Liver (tissue), 9 donors: ENCODE measurements around the gene ZNF436. TPM values are rescaled to one million over a fixed set of nuclear protein-coding genes. Genes with fewer than 3 reads are reported as not detected.

ENCODE experiments used
- DNase-seq: peaks from one replicate; pipeline ENCODE4 v3.0.0-alpha.2; 2017; ENCODE audit warnings: low spot score
- H3K27ac ChIP-seq, 2 donors: one replicate each; pipeline ENCODE4 v1.7.0; 2013; ENCODE audit warnings: inconsistent platforms in 2 of 2, low read length in 2 of 2, control low read depth in 1 of 2, low read depth in 1 of 2, mild to moderate bottlenecking in 1 of 2
- H3K27me3 ChIP-seq, 4 donors: one replicate each; pipeline versions ENCODE4 v1.6.1 to v1.7.0; 2013; ENCODE audit warnings: low read length in 3 of 4, inconsistent platforms in 1 of 4, mild to moderate bottlenecking in 1 of 4, moderate library complexity in 1 of 4; ENCODE audit not compliant: control insufficient read depth in 4 of 4, insufficient read depth in 4 of 4
- H3K36me3 ChIP-seq, 4 donors: one replicate each; pipeline versions ENCODE4 v1.6.1 to v1.7.0; 2013; ENCODE audit warnings: low read length in 3 of 4, mild to moderate bottlenecking in 3 of 4, low read depth in 1 of 4, moderate library complexity in 1 of 4; ENCODE audit not compliant: control insufficient read depth in 4 of 4, insufficient read depth in 3 of 4
- H3K4me1 ChIP-seq, 4 donors: one replicate each; pipeline versions ENCODE4 v1.6.1 to v1.7.0; 2013; ENCODE audit warnings: low read length in 3 of 4, mild to moderate bottlenecking in 3 of 4, moderate library complexity in 1 of 4; ENCODE audit not compliant: control insufficient read depth in 4 of 4, insufficient read depth in 4 of 4
- H3K4me3 ChIP-seq, 3 donors: one replicate each; pipeline versions ENCODE4 v1.6.1 to v1.7.0; 2013; ENCODE audit warnings: low read length in 3 of 3, control low read depth in 1 of 3, low read depth in 1 of 3, mild to moderate bottlenecking in 1 of 3
- H3K9ac ChIP-seq, 2 donors: one replicate each; pipeline ENCODE4 v1.7.0; 2013; ENCODE audit warnings: low read length in 2 of 2, mild to moderate bottlenecking in 2 of 2, moderate library complexity in 2 of 2, control low read depth in 1 of 2, low read depth in 1 of 2
- H3K9me3 ChIP-seq, 4 donors: one replicate each; pipeline versions ENCODE4 v1.6.1 to v1.7.0; 2013; ENCODE audit warnings: low read length in 3 of 4; ENCODE audit not compliant: control insufficient read depth in 4 of 4
- ATF3 ChIP-seq: IDR thresholded peaks from 2 replicates; pipeline ENCODE4 v1.6.1; 2016; ENCODE audit warnings: antibody characterized with exemption
- EGR1 ChIP-seq, 2 donors: IDR thresholded peaks; 2 replicates each; pipeline ENCODE4 v1.6.1; 2016 to 2018; ENCODE audit warnings: antibody characterized with exemption in 2 of 2, low read depth in 2 of 2
- FOXA1 ChIP-seq: IDR thresholded peaks from 2 replicates; pipeline ENCODE4 v1.6.1; 2016; ENCODE audit warnings: antibody characterized with exemption
- FOXA2 ChIP-seq: IDR thresholded peaks from 2 replicates; pipeline ENCODE4 v1.6.1; 2016; ENCODE audit warnings: antibody characterized with exemption
- GABPA ChIP-seq, 2 donors: IDR thresholded peaks in 1 of 2; conservative IDR thresholded peaks in 1 of 2; 2 replicates each; pipeline ENCODE4 v1.6.1; 2016; ENCODE audit warnings: antibody characterized with exemption in 2 of 2, mild to moderate bottlenecking in 1 of 2, moderate library complexity in 1 of 2
- HNF4A ChIP-seq, 2 donors: conservative IDR thresholded peaks; 2 replicates each; pipeline ENCODE4 v1.6.1; 2016; ENCODE audit warnings: antibody characterized with exemption in 2 of 2, mild to moderate bottlenecking in 2 of 2
- HNF4G ChIP-seq: IDR thresholded peaks from 2 replicates; pipeline ENCODE4 v1.6.1; 2016; ENCODE audit warnings: antibody characterized with exemption
- JUND ChIP-seq, 2 donors: IDR thresholded peaks; 2 replicates each; pipeline ENCODE4 v1.6.1; 2016; ENCODE audit warnings: antibody characterized with exemption in 2 of 2
- MAX ChIP-seq: IDR thresholded peaks from 2 replicates; pipeline ENCODE4 v1.6.1; 2016; ENCODE audit warnings: antibody characterized with exemption
- NR2F2 ChIP-seq: IDR thresholded peaks from 2 replicates; pipeline ENCODE4 v1.6.1; 2016; ENCODE audit warnings: antibody characterized with exemption
- RAD21 ChIP-seq, 2 donors: IDR thresholded peaks; 2 replicates each; pipeline ENCODE4 v1.6.1; 2016; ENCODE audit warnings: antibody characterized with exemption in 2 of 2, mild to moderate bottlenecking in 2 of 2
- REST ChIP-seq: IDR thresholded peaks from 2 replicates; pipeline ENCODE4 v1.6.1; 2016; ENCODE audit warnings: antibody characterized with exemption, mild to moderate bottlenecking
- RXRA ChIP-seq, 2 donors: IDR thresholded peaks; 2 replicates each; pipeline ENCODE4 v1.6.1; 2017 to 2018; ENCODE audit warnings: antibody characterized with exemption in 2 of 2, mild to moderate bottlenecking in 1 of 2
- SP1 ChIP-seq: IDR thresholded peaks from 2 replicates; pipeline ENCODE4 v1.6.1; 2018; ENCODE audit warnings: antibody characterized with exemption, mild to moderate bottlenecking
- TAF1 ChIP-seq: conservative IDR thresholded peaks from 2 replicates; pipeline ENCODE4 v1.6.1; 2016; ENCODE audit warnings: antibody characterized with exemption, mild to moderate bottlenecking
- YY1 ChIP-seq: IDR thresholded peaks from 2 replicates; pipeline ENCODE4 v1.6.1; 2016; ENCODE audit warnings: antibody characterized with exemption, mild to moderate bottlenecking
- WGBS: extraction: QIAGEN DNeasy Blood & Tissue Kit; methylation state at CpG from one replicate; pipeline ENCODE4 v1.1.7; 2013; 5-methylcytosine and 5-hydroxymethylcytosine counted together
- polyA plus RNA-seq, 2 donors: library from polyadenylated mRNA; stranded (reverse) in 1 of 2; unstranded in 1 of 2; fragments of 200-250 nt in 1 of 2; fragments of >200 nt in 1 of 2; fragmentation: Nextera tagmentation in 1 of 2; extraction: Ambion mirVana in 1 of 2; gene quantifications; one replicate each; pipeline versions ENCODE4 v1.2.1 to v1.2.3, GENCODE V29; 2013 to 2015
- total RNA-seq, 2 donors: library from RNA; depleted of rRNA; stranded (reverse); fragments of >200 nt; gene quantifications; one replicate each; pipeline ENCODE4 v1.2.3, GENCODE V29; 2014
- donor health status: healthy.
- donor health status: healthy.
- donor health status: healthy.
- donor health status: healthy.
- donor health status: healthy.

ZNF436 gene
- total and polyA plus RNA-seq, 4 donors: 1.3 to 8.0 (median 3.7) TPM

- Histone ChIP-seq H3K4me1 (peaks cover 7 to 10% (median 8%) of the 10 kb centered on the region in 4 donors), H3K9me3 (no peaks in the 10 kb centered on the region), H3K9ac (no peak overlapping the region), H3K27me3 (no peaks in the 10 kb centered on the region), H3K27ac (no peak overlapping the region), H3K36me3 (peaks cover 0 to 46% (median 13%) of the 10 kb centered on the region in 4 donors), H3K4me3 (no peak overlapping the region)
- TF ChIP-seq TAF1 (no peak), MAX (no peak), REST (no peak), HNF4G (no peak), GABPA (IDR thresholded peaks at IDR 0.05 in 1 of 2, conservative IDR thresholded peaks at IDR 0.05 in 1 of 2) (no peak), NR2F2 (no peak), ATF3 (no peak), HNF4A (conservative IDR thresholded peaks at IDR 0.05) (no peak), EGR1 (IDR thresholded peaks at IDR 0.05; ENCODE audit: low read depth in 2 of 2) (no peak), RAD21 (IDR thresholded peaks at IDR 0.05) (no peak), JUND (IDR thresholded peaks at IDR 0.05) (no peak), RXRA (IDR thresholded peaks at IDR 0.05) (no peak), FOXA1 (no peak), SP1 (no peak), FOXA2 (no peak)
- no peak for DNase-seq
- WGBS: 84% methylated on average over 11 of the region's 11 CpGs
Observed at GRCh38 chr1:23402286-23403037, 32.8 kb upstream of the ZNF436 start.

- DNase-seq: no peak
Observed at GRCh38 chr1:23401313-23401712, 31.7 kb upstream of the ZNF436 start.

More at GRCh38 chr1:23401313-23401712, 31.7 kb upstream of the ZNF436 start:
- WGBS: 93% methylated on average over 6 of the region's 6 CpGs
- Histone ChIP-seq H3K9me3 (no peaks in the 10 kb centered on the region), H3K27me3 (no peaks in the 10 kb centered on the region), H3K4me1 (peaks cover 7 to 10% (median 8%) of the 10 kb centered on the region in 4 donors), H3K27ac (no peak overlapping the region), H3K9ac (no peak overlapping the region), H3K4me3 (no peak overlapping the region), H3K36me3 (peaks cover 0 to 48% (median 16%) of the 10 kb centered on the region in 4 donors)
- no peak for TF ChIP-seq NR2F2
- TF ChIP-seq REST: no peak
- TF ChIP-seq YY1: no peak
